ENCODE data around the gene SLC26A2. TPM values are rescaled to one million over a fixed set of nuclear protein-coding genes. Genes with fewer than 3 reads are reported as not detected.

SLC26A2 gene
- total and polyA plus RNA-seq, 2 of the 8 experiments (the other 6 are each of a cell fraction or from before 2014, with no cell fraction given), result 3.7 to 11.4 TPM

GRCh38 chr5:149922950-149923349 is 37.6 kb upstream of the SLC26A2 start:
- Histone ChIP-seq H2BK20ac (ENCODE audit: low read length) (no peak overlapping the region), H3K56ac (replicated peaks; ENCODE audit: insufficient read length, low read depth, low read length) (no peak overlapping the region), H3K27ac (ENCODE audit: low read depth, low read length) (no peak overlapping the region), H3K79me2 (ENCODE audit: control insufficient read depth in 1 of 2, insufficient read depth in 2 of 2, low read length in 2 of 2) (no peaks in the 10 kb centered on the region), H3K18ac (ENCODE audit: extremely low read depth, low read length) (no peak overlapping the region), H3K79me1 (ENCODE audit: low read depth, low read length) (no peaks in the 10 kb centered on the region), H2BK12ac (ENCODE audit: low read depth, low read length) (no peak overlapping the region), H3K4me1 (replicated peaks in 1 of 4; ENCODE audit: control insufficient read depth in 3 of 4, insufficient read depth in 4 of 4, low read length in 3 of 4) (no peaks in the 10 kb centered on the region), H3K23ac (ENCODE audit: insufficient read length) (no peak overlapping the region), H3K14ac (ENCODE audit: insufficient read length) (no peak overlapping the region), H4K91ac (replicated peaks; ENCODE audit: insufficient read length, low read length) (no peak overlapping the region), H4K8ac (ENCODE audit: extremely low read depth, insufficient read depth, low read length) (no peak overlapping the region), H2AFZ (ENCODE audit: low read length) (no peak overlapping the region), H2BK5ac (ENCODE audit: low read depth, low read length) (no peak overlapping the region), H4K5ac (ENCODE audit: insufficient read length, low read depth, low read length) (no peak overlapping the region), H3K9me3 (ENCODE audit: insufficient read depth in 2 of 2, low read depth in 1 of 2, low read length in 1 of 2) (no peaks in the 10 kb centered on the region), H3K4me2 (ENCODE audit: insufficient read depth in 1 of 2, low read depth in 2 of 2, low read length in 2 of 2) (no peak overlapping the region), H4K20me1 (replicated peaks in 1 of 2; ENCODE audit: control insufficient read depth in 1 of 2, insufficient read depth in 2 of 2, low read length in 2 of 2) (no peaks in the 10 kb centered on the region), H3K23me2 (ENCODE audit: low read depth, low read length) (no peaks in the 10 kb centered on the region), H2BK15ac (ENCODE audit: low read length) (no peak overlapping the region), H3K36me3 (ENCODE audit: control insufficient read depth in 2 of 4, insufficient read depth in 4 of 4, low read length in 3 of 4) (no peaks in the 10 kb centered on the region), H2BK120ac (replicated peaks; ENCODE audit: low read depth, low read length) (no peak overlapping the region), H2AK5ac (ENCODE audit: low read depth, low read length) (no peak overlapping the region), H3K4ac (replicated peaks; ENCODE audit: insufficient read length, low read depth, low read length) (no peak overlapping the region), H3K27me3 (replicated peaks in 1 of 4; ENCODE audit: control insufficient read depth in 3 of 4, extremely low read depth in 1 of 4, insufficient read depth in 3 of 4, low read length in 3 of 4) (no peaks in the 10 kb centered on the region), H3K4me3 (ENCODE audit: extremely low read depth in 1 of 4, insufficient read depth in 2 of 4, low read depth in 3 of 4, low read length in 4 of 4) (no peak overlapping the region), H3K9ac (replicated peaks in 1 of 4; ENCODE audit: extremely low read depth in 1 of 4, low read depth in 3 of 4, low read length in 3 of 4) (no peak overlapping the region)
- DNase-seq (ENCODE audit: low read depth in 1 of 2, low spot score in 2 of 2) (no peak), FAIRE-seq (no peak)
- no peak for TF ChIP-seq SIRT6 (IDR thresholded peaks at IDR 0.05; ENCODE audit: low read length)
- TF ChIP-seq ATF3 (IDR thresholded peaks at IDR 0.05; ENCODE audit: insufficient read depth, low read depth, low read length), result no peak
- TF ChIP-seq RNF2 (IDR thresholded peaks at IDR 0.05; ENCODE audit: borderline replicate concordance, low read depth, low read length, missing control alignments, poor library complexity, severe bottlenecking), result no peak
- no peak for TF ChIP-seq RFX5 (IDR thresholded peaks at IDR 0.05; ENCODE audit: borderline replicate concordance, low read depth, low read length)
- TF ChIP-seq SP1 (IDR thresholded peaks at IDR 0.05; ENCODE audit: low read depth, low read length), result no peak
- TF ChIP-seq MAX (IDR thresholded peaks at IDR 0.05), result no peak
- no peak for TF ChIP-seq E2F6 (IDR thresholded peaks at IDR 0.05)
- TF ChIP-seq TCF12 (IDR thresholded peaks at IDR 0.05; ENCODE audit: low read depth, low read length), result no peak
- no peak for TF ChIP-seq CTBP2 (IDR thresholded peaks at IDR 0.05; ENCODE audit: borderline replicate concordance, insufficient read depth, insufficient read length, low read length)
- no peak for TF ChIP-seq EGR1 (IDR thresholded peaks at IDR 0.05; ENCODE audit: borderline replicate concordance, low read depth, low read length)
- no peak for TF ChIP-seq EP300 (IDR thresholded peaks at IDR 0.05; ENCODE audit: borderline replicate concordance in 1 of 2, low read depth in 2 of 2, low read length in 2 of 2)
- 94% methylated on average over 6 of the region's 6 CpGs; no CpG with 5 or more reads in 1 of the 2 experiments for WGBS, 2 experiments (ENCODE audit: extremely low coverage in 1 of 2, insufficient coverage in 1 of 2, insufficient read length in 1 of 2, insufficient replicate concordance in 2 of 2, low coverage in 1 of 2, low lambda C conversion rate in 2 of 2, missing lambda C conversion rate in 1 of 2)
- POLR2A ChIA-PET (ENCODE audit: partially characterized antibody), result no interaction called here
- CTCF ChIA-PET (ENCODE audit: partially characterized antibody), result interaction anchor here (0.6 to 3.7 kb wide), 7 partner anchors 8 to 1586 kb away, joined by 3 to 18 read pairs (median 3); no protein-coding TSS in a partner anchor
